HG02885 (cell line): Measurements from ENCODE around the gene PPT1.

Experiments used
- ATAC-seq: cut with Tn5 transposase; IDR thresholded peaks from one replicate; pipeline ENCODE4 v1.9.1; 2021; ENCODE audit warnings: mild to moderate bottlenecking; ENCODE audit not compliant: unreplicated experiment, poor library complexity

Gene PPT1

GRCh38 chr1:40096977-40097782 is at the start of gene PPT1:
Gene PPT1, minus strand, starts transcription at chr1:40097252. Its CDS starts 14 bp downstream, at chr1:40097238.
- ATAC-seq, result peak; percentile 86

- ATAC-seq, result no peak
Observed at GRCh38 chr1:40143891-40144575, 47.0 kb upstream of the PPT1 start.

- ATAC-seq, result no peak
Observed at GRCh38 chr1:40141878-40142535, 45.0 kb upstream of the PPT1 start.

GRCh38 chr1:40140211-40140973 is 43.3 kb upstream of the PPT1 start:
- ATAC-seq, result no peak

GRCh38 chr1:40133839-40134238 is 36.8 kb upstream of the PPT1 start:
- no peak for ATAC-seq

GRCh38 chr1:40133312-40133665 is 36.2 kb upstream of the PPT1 start:
- no peak for ATAC-seq

GRCh38 chr1:40132383-40133311 is 35.6 kb upstream of the PPT1 start:
- ATAC-seq, result no peak

GRCh38 chr1:40130892-40131291 is 33.8 kb upstream of the PPT1 start:
- no peak for ATAC-seq

- ATAC-seq, result no peak
Observed at GRCh38 chr1:40122855-40123254, 25.8 kb upstream of the PPT1 start.

- ATAC-seq, result no peak
Observed at GRCh38 chr1:40120128-40120527, 23.1 kb upstream of the PPT1 start.

GRCh38 chr1:40114400-40114799 is 17.3 kb upstream of the PPT1 start:
- ATAC-seq, result no peak

GRCh38 chr1:40110389-40110788 is 13.3 kb upstream of the PPT1 start:
- no peak for ATAC-seq

GRCh38 chr1:40107290-40107959 is 10.4 kb upstream of the PPT1 start:
- no peak for ATAC-seq

- ATAC-seq, result no peak
Observed at GRCh38 chr1:40105028-40105427, 8.0 kb upstream of the PPT1 start.

- ATAC-seq, result no peak
Observed at GRCh38 chr1:40102896-40103295, 5.8 kb upstream of the PPT1 start.

- no peak for ATAC-seq
Observed at GRCh38 chr1:40102038-40102437, 5.0 kb upstream of the PPT1 start.

GRCh38 chr1:40096646-40096976 is 441 bp downstream of the PPT1 start:
- ATAC-seq, result peak; percentile 18

- no peak for ATAC-seq
Observed at GRCh38 chr1:40095806-40096205, 1.2 kb downstream of the PPT1 start.

- no peak for ATAC-seq
Observed at GRCh38 chr1:40094466-40095110, 2.5 kb downstream of the PPT1 start.
